ENCODE data around the gene RSPH1. TPM values are rescaled to one million over a fixed set of nuclear protein-coding genes. Genes with fewer than 3 reads are reported as not detected.

The RSPH1 gene
- total and polyA plus RNA-seq, 7 donors, result 0.08 to 0.29 TPM; not detected in 5

DNA sequence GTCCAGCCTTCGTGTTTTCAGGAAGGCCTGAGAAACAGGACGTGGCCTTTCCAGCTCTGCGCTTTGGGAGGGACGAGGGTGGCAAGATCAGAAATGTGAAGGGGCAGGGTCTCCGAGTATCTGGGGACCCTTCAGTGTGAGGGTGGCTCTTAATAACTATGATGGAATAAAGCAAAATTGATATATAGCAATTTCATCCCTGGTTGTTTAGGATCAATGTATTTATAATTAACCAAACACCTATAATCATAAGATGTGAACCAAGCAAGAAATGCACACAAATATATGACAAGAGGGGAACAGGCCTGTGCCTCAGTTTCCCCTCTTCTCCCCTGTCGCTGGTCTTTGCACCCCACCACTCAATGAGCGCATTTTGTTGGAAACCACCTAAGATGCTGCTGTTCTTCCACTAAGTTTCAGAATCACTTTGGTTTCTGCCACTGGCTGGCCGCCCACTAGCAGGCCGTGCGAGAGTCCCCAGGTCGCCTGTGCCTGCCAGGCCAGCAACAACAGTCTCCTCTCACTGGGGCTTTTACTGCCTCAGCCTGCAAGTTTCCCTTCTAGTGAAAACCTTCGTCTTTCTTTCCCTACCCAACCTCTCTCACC lies 55.7 kb downstream of the RSPH1 start:
- no peak for DNase-seq
- H3K4me1 ChIP-seq, result no peaks in the 10 kb centered on the region
- no peaks in the 10 kb centered on the region for H3K36me3 ChIP-seq (ENCODE audit: insufficient read depth in 1 of 2, low read depth in 1 of 2)
- H3K9me3 ChIP-seq, result no peaks in the 10 kb centered on the region
- TF ChIP-seq, protein P1, sequence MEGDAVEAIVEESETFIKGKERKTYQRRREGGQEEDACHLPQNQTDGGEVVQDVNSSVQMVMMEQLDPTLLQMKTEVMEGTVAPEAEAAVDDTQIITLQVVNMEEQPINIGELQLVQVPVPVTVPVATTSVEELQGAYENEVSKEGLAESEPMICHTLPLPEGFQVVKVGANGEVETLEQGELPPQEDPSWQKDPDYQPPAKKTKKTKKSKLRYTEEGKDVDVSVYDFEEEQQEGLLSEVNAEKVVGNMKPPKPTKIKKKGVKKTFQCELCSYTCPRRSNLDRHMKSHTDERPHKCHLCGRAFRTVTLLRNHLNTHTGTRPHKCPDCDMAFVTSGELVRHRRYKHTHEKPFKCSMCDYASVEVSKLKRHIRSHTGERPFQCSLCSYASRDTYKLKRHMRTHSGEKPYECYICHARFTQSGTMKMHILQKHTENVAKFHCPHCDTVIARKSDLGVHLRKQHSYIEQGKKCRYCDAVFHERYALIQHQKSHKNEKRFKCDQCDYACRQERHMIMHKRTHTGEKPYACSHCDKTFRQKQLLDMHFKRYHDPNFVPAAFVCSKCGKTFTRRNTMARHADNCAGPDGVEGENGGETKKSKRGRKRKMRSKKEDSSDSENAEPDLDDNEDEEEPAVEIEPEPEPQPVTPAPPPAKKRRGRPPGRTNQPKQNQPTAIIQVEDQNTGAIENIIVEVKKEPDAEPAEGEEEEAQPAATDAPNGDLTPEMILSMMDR (IDR thresholded peaks at IDR 0.05), result no peak
- H3K27ac ChIP-seq, result no peak overlapping the region
- no peak for ATAC-seq
- peaks cover 0 to 14% (median 3%) of the 10 kb centered on the region in 3 donors for H3K27me3 ChIP-seq (ENCODE audit: insufficient read depth in 3 of 3, low read length in 2 of 3)
- intact Hi-C loops (cut with DNase I), result loop anchor here in 1 of 2 donors (10.0 kb wide), 1 partner anchor 295 kb away; no protein-coding TSS in a partner anchor
- H3K4me3 ChIP-seq, result no peak overlapping the region
- 65 to 76% (median 76%) methylated on average over 12 of the region's 12 CpGs for WGBS, 3 donors

- Histone ChIP-seq H3K9me3 (no peaks in the 10 kb centered on the region), H3K4me1 (no peaks in the 10 kb centered on the region), H3K4me3 (no peak overlapping the region), H3K36me3 (ENCODE audit: insufficient read depth in 1 of 2, low read depth in 1 of 2) (no peaks in the 10 kb centered on the region), H3K27me3 (ENCODE audit: insufficient read depth in 3 of 3, low read length in 2 of 3) (peaks cover 0 to 14% (median 3%) of the 10 kb centered on the region in 3 donors), H3K27ac (no peak overlapping the region)
- ATAC-seq, result no peak
- DNase-seq, result no peak
- intact Hi-C loops (cut with DNase I), result loop anchor here in 1 of 2 donors (10.0 kb wide), 1 partner anchor 295 kb away; no protein-coding TSS in a partner anchor
- 68 to 79% (median 68%) methylated on average over 17 of the region's 17 CpGs for WGBS, 3 donors
- TF ChIP-seq, protein P1 (IDR thresholded peaks at IDR 0.05), result no peak
Measured at GRCh38 chr21:42439284-42440186, 56.5 kb downstream of the RSPH1 start.

DNA sequence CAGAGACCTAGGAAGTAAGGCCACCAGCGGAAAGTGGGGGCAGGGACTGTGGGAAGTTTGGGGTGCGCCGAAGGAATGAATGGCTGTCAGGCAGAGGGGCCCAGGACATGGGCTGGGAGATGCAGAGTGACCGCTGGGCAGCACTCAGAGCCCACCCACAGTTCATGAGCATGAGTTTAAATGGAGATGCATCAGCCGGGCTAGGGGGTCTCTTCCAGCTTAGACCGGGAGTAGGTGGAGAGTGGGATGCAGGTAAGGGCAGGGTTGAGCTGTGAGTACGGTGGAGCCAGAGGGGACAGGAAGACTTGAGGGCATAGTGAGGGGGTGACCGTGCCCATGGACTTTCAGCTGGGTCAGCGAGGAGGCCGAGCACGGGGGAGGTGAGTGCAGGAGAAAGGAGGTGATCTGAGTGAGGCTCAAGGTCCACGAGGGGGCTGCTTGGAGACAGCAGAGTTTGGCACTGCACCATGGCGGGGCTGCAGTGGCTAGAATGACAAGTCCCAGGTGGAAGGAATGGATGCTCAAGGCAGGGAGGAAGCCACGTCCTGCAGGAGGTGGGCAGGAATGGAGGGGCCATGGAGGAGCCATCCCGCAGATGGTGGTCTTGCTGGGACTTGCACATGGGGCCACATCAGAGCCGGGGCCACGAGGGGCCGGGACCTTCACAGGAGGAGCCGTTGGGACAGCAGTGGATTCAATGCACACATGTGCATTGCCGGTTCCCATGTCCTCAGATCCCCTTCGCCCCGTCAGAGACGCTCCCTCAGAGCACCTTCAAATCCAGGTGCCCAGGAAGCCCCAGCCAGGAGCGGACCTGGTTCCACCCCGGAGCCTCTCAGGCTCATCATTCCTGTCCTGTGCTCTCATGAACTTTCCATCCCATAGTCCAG lies 57.5 kb downstream of the RSPH1 start:
- no peak overlapping the region for H3K27ac ChIP-seq
- H3K9me3 ChIP-seq, result no peaks in the 10 kb centered on the region
- DNase-seq, result no peak
- no peaks in the 10 kb centered on the region for H3K4me1 ChIP-seq
- TF ChIP-seq, protein P1 (IDR thresholded peaks at IDR 0.05), result no peak
- intact Hi-C loops (cut with DNase I), result no loop called here
- no peaks in the 10 kb centered on the region for H3K36me3 ChIP-seq (ENCODE audit: insufficient read depth in 1 of 2, low read depth in 1 of 2)
- no peak for ATAC-seq
- no peak overlapping the region for H3K4me3 ChIP-seq
- peaks cover 0 to 8% (median 3%) of the 10 kb centered on the region in 3 donors for H3K27me3 ChIP-seq (ENCODE audit: insufficient read depth in 3 of 3, low read length in 2 of 3)
- WGBS, 3 donors, result 80 to 88% (median 80%) methylated on average over 25 of the region's 25 CpGs

DNA sequence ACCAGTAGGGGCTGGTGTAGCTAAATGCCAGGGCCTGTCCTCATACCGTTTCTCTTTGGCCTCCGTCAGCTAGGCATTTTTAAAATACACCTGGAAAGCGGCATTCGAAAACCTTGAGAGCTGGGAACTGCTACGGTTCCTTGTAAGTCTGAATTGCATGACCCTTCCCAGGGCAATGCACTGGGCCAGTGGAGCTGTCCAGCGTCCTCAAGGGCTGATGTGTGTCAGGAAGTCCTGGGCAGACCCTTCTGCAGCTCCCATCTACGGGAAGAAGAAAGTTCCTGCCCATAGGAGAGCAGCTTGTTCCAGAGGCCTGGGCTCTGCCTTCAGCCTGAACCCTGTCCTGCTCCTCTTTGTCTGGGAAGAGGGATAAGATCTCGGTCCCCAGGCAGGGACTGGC lies 58.2 kb downstream of the RSPH1 start:
- no peak overlapping the region for H3K27ac ChIP-seq
- DNase-seq (no peak), ATAC-seq (no peak)
- intact Hi-C loops (cut with DNase I), result no loop called here
- peaks cover 0 to 8% (median 3%) of the 10 kb centered on the region in 3 donors for H3K27me3 ChIP-seq (ENCODE audit: insufficient read depth in 3 of 3, low read length in 2 of 3)
- 41 to 45% (median 43%) methylated on average over 8 of the region's 8 CpGs for WGBS, 3 donors
- TF ChIP-seq, protein P1 (IDR thresholded peaks at IDR 0.05), result no peak
- no peaks in the 10 kb centered on the region for H3K9me3 ChIP-seq
- no peaks in the 10 kb centered on the region for H3K36me3 ChIP-seq (ENCODE audit: insufficient read depth in 1 of 2, low read depth in 1 of 2)
- H3K4me3 ChIP-seq, result no peak overlapping the region
- H3K4me1 ChIP-seq, result no peaks in the 10 kb centered on the region
